Activated T-cell treated with anti-CD3 and anti-CD28 coated beads, Interleukin-2, amount 50 U/mL, for 4 hours (primary cell): Measurements from ENCODE around the gene TOP2A. TPM values are rescaled to one million over a fixed set of nuclear protein-coding genes. Genes with fewer than 3 reads are reported as not detected.
"Not testable (repeated sequence)": the region's sequence is repeated elsewhere in the genome, so short reads cannot be mapped to it uniquely, and the experiment has no call there.

Source experiments
- ATAC-seq, 2 donors: fragments of 200-7000 bp; cut with Tn5 transposase; one replicate each; pipeline ENCODE4 v1.10.0; 2021
- DNase-seq: peaks from one replicate; pipeline ENCODE4 v3.0.0-alpha.2; 2020
- H3K27me3 Mint-ChIP-seq: one replicate; pipeline ENCODE4 v1.8.0; 2021; ENCODE audit warnings: low read depth, mixed read lengths
- H3K36me3 Mint-ChIP-seq: one replicate; pipeline ENCODE4 v1.8.0; 2022; ENCODE audit warnings: mixed read lengths; ENCODE audit not compliant: insufficient read depth
- H3K4me1 Mint-ChIP-seq: one replicate; pipeline ENCODE4 v1.8.0; 2021; ENCODE audit warnings: low read depth, mixed read lengths
- H3K4me3 Mint-ChIP-seq: one replicate; pipeline ENCODE4 v1.8.0; 2021; ENCODE audit warnings: mild to moderate bottlenecking, moderate library complexity, mixed read lengths
- H3K9me3 Mint-ChIP-seq: one replicate; pipeline ENCODE4 v1.8.0; 2021; ENCODE audit warnings: mixed read lengths
- total RNA-seq, 3 donors: library from RNA; stranded (reverse); gene quantifications; one replicate each; pipeline ENCODE4 v1.2.1, GENCODE V29; 2021

The TOP2A gene
- total RNA-seq, 3 donors from 2014 or later, result 10.4 to 16.4 (median 12.0) TPM

DNA sequence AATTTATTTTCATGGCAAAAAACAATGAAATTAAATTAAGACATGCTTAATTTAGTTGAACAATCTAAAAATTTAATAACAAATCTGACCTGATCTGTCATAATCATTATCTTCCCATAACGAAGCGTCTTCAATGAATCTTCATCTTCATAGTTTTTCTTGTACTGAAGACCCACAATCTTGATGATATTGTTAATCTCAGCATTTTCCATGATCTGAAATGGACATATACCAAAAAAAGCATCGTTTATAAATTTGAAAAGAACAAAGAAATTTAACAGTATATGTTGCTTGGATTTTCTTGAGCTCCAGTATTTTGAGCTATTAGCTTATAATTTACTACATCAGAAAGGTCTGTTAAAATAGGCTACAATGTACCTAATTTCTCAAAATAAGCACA is 10.2 kb downstream of the TOP2A start:
- ATAC-seq, result no peak
- H3K4me1 Mint-ChIP-seq, result peaks cover 18% of the 10 kb centered on the region
- no peaks in the 10 kb centered on the region for H3K36me3 Mint-ChIP-seq
- DNase-seq, result no peak
- no peak overlapping the region for H3K4me3 Mint-ChIP-seq
- H3K27me3 Mint-ChIP-seq, result no peaks in the 10 kb centered on the region
- no peaks in the 10 kb centered on the region for H3K9me3 Mint-ChIP-seq

DNA sequence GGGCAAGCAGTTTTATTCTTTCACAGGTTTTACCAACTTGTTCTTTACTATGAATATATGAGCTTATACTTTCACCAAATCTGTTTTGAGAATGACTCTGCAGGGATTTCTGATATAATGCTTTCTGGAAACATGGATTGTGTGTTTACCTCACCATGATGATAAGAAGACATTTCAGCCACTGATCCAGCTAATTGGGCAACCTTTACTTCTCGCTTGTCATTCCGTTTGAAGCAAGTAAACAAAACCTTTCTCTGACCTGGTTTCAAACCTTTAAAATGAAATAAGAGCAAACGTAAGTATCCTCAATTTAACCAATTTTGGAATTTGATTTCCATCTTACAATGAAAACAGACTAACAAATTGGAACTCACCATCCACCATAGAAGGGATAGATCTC is 13.7 kb downstream of the TOP2A start:
- ATAC-seq, result no peak
- no peaks in the 10 kb centered on the region for H3K9me3 Mint-ChIP-seq
- H3K4me1 Mint-ChIP-seq, result peaks cover 24% of the 10 kb centered on the region
- H3K27me3 Mint-ChIP-seq, result no peaks in the 10 kb centered on the region
- no peak for DNase-seq
- H3K4me3 Mint-ChIP-seq, result no peak overlapping the region
- no peaks in the 10 kb centered on the region for H3K36me3 Mint-ChIP-seq

DNA sequence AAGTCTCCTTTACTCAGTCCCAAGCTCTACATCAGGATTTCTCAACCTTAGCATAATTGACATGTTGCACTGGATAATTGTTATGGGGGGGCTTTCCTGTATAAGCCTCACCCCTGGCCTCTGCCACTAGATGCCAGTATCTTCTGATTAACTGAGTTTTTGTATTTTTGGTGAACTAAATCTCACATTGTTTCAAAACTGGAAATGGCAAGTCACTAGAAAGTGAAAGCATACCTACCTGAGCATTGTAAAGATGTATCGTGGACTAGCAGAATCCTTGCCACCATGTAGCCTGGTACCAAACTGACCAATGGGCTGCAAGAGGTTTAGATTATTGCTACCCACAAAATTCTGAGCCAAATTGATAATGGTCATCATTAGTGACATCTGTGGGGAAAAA is 15.0 kb downstream of the TOP2A start:
- Mint-ChIP-seq H3K36me3 (no peaks in the 10 kb centered on the region), H3K4me3 (peak overlapping the region; percentile 37), H3K27me3 (no peaks in the 10 kb centered on the region), H3K4me1 (peaks cover 24% of the 10 kb centered on the region), H3K9me3 (no peaks in the 10 kb centered on the region)
- DNase-seq (no peak), ATAC-seq (peak; percentile 41 to 43)

DNA sequence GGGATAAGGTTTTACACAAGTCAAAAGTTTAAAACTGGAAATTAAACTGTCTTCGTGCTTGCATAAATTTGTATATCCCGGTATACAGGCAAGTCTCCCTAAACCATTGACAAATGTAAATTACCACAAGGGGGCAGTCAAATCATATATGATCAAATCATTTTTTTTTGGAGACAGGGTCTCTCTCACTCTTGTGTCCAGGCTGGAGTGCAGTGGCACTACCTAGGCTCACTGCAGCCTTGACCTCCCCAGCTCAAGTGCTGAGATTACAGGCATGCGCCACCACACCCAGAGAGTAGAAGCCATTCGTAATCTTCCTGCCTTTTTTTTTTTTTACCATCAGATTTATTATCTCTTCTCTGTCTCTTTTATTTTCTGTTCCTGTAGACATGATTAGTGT is 18.5 kb downstream of the TOP2A start:
- no peaks in the 10 kb centered on the region for H3K36me3 Mint-ChIP-seq
- DNase-seq (no peak), ATAC-seq (peak in 1 of 2 donors; percentile 54)
- peaks cover 23% of the 10 kb centered on the region for H3K4me1 Mint-ChIP-seq
- H3K27me3 Mint-ChIP-seq, result no peaks in the 10 kb centered on the region
- no peaks in the 10 kb centered on the region for H3K9me3 Mint-ChIP-seq
- H3K4me3 Mint-ChIP-seq, result no peak overlapping the region

DNA sequence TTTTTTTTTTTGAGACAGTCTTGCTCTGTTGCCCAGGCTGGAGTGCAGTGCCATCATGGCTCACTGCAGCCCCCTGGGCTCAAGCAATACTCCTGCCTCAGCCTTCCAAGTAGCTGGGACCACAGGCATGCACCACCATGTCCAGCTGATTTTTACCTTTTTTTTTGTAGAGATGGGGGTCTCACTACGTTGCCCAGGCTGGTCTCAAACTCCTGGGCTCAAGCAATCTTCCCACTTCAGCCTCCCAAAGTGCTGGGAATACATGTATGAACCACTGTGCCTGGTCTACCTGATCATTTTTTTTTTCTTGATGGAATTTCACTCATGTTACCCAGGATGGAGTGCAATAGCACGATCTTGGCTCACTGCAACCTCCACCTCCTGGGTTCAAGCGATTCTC is 31.1 kb downstream of the TOP2A start:
- not testable (repeated sequence) for DNase-seq

DNA sequence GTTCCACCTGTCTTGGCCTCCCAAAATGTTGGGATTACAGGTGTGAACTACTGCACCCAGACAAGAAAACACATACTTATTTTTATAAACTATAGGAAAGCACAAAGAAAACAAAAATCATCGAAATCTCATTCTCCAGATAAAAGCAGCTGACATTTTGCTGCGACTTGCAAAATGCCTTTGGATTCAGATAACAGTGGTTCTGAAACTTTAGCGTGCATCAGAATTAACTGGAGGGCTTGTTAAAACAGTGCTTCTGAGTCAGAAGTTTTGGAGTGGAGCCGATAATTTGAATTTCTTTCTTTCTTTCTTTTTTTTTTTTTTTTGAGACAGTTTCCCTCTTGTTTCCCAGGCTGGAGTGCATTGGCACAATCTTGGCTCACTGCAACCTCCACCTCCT is 35.4 kb downstream of the TOP2A start:
- Mint-ChIP-seq H3K4me1 (no peaks in the 10 kb centered on the region), H3K36me3 (no peaks in the 10 kb centered on the region), H3K27me3 (no peaks in the 10 kb centered on the region), H3K4me3 (no peak overlapping the region), H3K9me3 (no peaks in the 10 kb centered on the region)
- ATAC-seq (no peak), DNase-seq (no peak)

More for the DNA sequence above, 31.1 kb downstream of the TOP2A start:
- not testable (repeated sequence) for ATAC-seq, H3K36me3 Mint-ChIP-seq, H3K4me1 Mint-ChIP-seq, H3K27me3 Mint-ChIP-seq, H3K4me3 Mint-ChIP-seq, H3K9me3 Mint-ChIP-seq

DNA sequence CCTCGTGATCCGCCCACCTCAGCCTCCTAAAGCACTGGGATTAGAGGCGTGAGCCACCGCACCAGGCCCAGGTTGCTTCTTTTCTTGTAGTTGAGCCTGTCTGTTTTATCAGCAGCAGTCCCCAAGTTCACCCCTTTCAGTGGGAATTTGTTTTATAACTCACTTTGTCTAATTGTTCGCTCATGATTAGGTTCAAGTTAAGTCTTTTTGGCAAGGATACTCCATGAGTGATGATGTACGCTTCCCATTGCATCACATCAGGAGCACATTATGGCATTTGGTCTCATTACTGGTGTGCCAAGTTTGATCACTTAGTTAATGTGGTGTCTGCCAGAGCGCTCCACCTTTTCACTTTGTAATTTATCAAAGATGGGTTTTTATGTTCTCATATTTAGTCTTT is 38.7 kb downstream of the TOP2A start:
- peaks cover 5% of the 10 kb centered on the region for H3K4me1 Mint-ChIP-seq
- H3K4me3 Mint-ChIP-seq, result no peak overlapping the region
- no peaks in the 10 kb centered on the region for H3K27me3 Mint-ChIP-seq
- DNase-seq, result no peak
- H3K36me3 Mint-ChIP-seq, result no peaks in the 10 kb centered on the region
- no peak for ATAC-seq
- no peaks in the 10 kb centered on the region for H3K9me3 Mint-ChIP-seq

DNA sequence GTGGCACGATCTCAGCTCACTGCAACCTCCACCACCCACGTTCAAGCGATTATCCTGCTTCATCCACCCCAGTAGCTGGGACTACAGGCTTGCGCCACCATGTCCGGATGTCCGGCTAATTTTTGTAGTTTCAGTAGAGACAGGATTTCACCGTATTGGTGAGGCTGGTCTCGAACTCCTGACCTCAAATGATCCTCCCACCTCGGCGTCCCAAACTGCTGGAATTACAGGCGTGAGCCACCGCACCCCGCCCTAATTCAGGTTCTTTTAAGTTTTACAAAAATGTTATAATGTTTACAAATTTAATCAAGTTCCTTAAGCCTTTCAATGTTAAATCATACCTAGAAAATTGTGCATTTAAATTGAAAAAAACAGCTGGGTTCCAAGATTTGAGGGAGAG is 39.9 kb downstream of the TOP2A start:
- Mint-ChIP-seq H3K4me3 (no peak overlapping the region), H3K9me3 (no peaks in the 10 kb centered on the region), H3K4me1 (peaks cover 16% of the 10 kb centered on the region), H3K27me3 (no peaks in the 10 kb centered on the region), H3K36me3 (no peaks in the 10 kb centered on the region)
- ATAC-seq, result no peak
- no peak for DNase-seq

DNA sequence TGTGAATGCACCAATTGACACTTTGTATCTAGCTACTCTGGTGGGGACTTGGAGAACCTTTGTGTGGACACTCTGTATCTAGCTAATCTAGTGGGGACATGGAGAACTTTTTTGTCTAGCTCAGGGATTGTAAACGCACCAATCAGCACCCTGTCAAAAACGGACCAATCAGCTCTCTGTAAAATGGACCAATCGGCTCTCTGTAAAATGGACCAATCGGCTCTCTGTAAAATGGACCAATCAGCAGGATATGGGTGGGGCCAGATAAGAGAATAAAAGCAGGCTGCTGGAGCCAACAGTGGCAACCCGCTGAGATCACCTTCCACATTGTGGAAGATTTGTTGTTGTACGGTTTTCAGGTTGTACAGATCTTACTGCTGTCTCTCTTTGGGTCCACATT is 41.2 kb downstream of the TOP2A start:
- H3K9me3 Mint-ChIP-seq, H3K27me3 Mint-ChIP-seq, H3K4me3 Mint-ChIP-seq, DNase-seq, H3K36me3 Mint-ChIP-seq: not testable (repeated sequence)
- ATAC-seq, result peak in 1 of 2 donors; percentile 24
- peaks cover 23% of the 10 kb centered on the region for H3K4me1 Mint-ChIP-seq

DNA sequence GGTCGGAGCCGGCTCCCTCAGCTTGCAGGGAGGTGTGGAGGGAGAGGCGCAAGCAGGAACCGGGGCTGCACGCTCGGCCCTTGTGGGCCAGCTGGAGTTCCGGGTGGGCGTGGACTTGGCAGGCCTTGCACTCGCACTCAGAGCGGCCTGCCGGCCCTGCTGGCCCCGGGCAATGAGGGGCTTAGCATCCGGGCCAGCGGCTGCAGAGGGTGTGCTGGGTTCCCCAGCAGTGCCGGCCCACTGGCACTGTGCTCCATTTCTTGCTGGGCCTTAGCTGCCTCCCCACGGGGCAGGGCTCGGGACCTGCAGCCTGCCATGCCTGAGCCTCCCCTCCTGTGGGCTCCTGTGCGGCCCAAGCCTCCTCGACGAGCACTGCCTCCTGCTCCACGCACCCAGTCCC is 41.9 kb downstream of the TOP2A start:
- not testable (repeated sequence) for H3K9me3 Mint-ChIP-seq, ATAC-seq, DNase-seq, H3K36me3 Mint-ChIP-seq, H3K4me3 Mint-ChIP-seq, H3K27me3 Mint-ChIP-seq
- peaks cover 26% of the 10 kb centered on the region for H3K4me1 Mint-ChIP-seq

DNA sequence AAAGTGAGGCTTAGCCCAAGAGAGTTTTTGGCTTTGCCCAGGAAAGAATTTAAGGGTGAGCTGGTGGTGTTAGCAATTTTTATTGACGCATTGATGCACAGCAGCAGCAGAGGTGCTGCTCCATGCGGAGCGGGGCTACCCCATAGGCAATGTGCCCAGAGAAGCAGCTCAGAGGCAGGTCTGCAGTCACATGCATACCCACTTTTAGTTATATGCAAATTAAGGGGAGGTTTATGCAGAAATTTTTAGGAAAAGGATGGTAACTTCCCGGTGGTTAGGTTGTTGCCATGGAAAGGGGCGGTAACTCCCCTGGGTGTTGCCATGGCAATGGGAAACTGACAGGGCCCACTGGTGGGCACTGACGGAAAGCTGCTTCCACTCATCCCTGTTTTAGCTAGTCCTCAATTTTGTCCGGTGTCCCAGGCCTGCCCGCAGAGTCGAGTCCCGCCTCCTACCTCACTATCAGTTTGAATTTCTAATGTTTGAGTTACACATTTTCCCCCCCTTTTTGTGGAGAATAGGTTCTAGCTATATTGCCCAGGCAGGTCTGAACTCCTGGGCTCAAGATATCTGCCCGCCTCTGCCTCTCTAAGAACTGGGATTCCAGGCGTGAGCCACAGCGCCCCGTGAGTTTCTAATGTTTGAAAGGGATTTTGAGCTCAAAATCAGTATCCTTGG is 42.7 kb downstream of the TOP2A start:
- ATAC-seq (no peak), DNase-seq (no peak)
- Mint-ChIP-seq H3K36me3 (no peaks in the 10 kb centered on the region), H3K9me3 (no peaks in the 10 kb centered on the region), H3K27me3 (no peaks in the 10 kb centered on the region), H3K4me1 (peaks cover 26% of the 10 kb centered on the region), H3K4me3 (no peak overlapping the region)

DNA sequence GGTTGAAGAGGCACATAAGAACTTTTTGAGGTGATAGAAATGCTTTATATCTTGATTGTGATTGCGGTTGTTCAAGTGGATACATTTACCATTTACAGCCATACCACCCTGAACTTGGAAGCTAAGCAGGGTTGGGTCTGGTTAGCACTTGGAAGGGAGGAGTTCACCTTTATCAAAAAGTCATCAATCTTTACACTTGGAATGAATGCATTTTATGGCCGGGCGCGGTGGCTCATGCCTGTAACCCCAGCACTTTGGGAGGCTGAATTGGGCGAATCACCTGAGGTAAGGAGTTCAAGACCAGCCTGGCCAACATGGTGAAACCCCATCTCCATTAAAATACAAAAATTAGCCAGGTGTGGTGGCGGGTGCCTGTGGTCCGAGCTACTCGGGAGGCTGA is 43.7 kb downstream of the TOP2A start:
- Mint-ChIP-seq H3K9me3 (no peaks in the 10 kb centered on the region), H3K4me1 (peaks cover 26% of the 10 kb centered on the region), H3K36me3 (no peaks in the 10 kb centered on the region), H3K4me3 (no peak overlapping the region), H3K27me3 (no peaks in the 10 kb centered on the region)
- DNase-seq (no peak), ATAC-seq (no peak)

DNA sequence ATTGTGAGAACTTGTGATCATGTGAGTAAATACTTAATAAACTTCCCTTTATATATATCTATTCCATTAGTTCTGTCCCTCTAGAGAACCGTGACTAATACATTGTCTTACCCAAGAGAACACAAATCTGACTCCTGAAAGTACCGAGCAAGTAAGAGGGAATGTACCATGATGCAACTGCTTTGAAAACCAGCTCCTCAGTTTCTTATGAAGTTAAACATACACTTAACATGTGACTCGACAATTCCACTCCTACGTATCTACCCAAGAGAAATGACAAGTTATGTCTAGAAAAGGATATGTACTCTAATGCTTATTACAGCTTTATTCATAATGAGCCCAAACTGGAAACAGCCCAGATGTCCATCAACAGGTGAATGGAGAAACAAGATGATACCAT is 44.4 kb downstream of the TOP2A start:
- no peak overlapping the region for H3K4me3 Mint-ChIP-seq
- H3K36me3 Mint-ChIP-seq, result no peaks in the 10 kb centered on the region
- peak; percentile 68 to 81 for ATAC-seq
- H3K27me3 Mint-ChIP-seq, result no peaks in the 10 kb centered on the region
- no peaks in the 10 kb centered on the region for H3K9me3 Mint-ChIP-seq
- no peak for DNase-seq
- H3K4me1 Mint-ChIP-seq, result peaks cover 26% of the 10 kb centered on the region

DNA sequence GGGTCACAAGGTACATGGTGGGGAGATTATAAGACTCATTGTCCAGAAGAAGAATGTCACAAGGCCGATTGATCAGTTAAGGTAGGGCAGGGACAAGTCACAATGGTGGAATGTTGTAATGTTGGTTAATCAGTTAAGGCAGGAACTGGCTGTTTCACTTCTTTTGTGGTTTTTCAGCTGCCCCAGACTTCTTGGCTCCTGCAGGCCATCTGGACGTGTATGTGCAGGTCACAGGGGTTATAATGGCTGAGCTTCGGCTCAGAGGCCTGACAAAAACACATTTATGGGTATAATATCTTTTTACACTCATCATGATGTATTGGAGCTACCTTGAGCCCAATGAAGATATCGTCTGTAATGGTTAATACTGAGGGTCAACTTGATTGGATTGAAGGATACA is 45.1 kb downstream of the TOP2A start:
- peaks cover 26% of the 10 kb centered on the region for H3K4me1 Mint-ChIP-seq
- H3K4me3 Mint-ChIP-seq, H3K9me3 Mint-ChIP-seq, ATAC-seq, DNase-seq, H3K36me3 Mint-ChIP-seq, H3K27me3 Mint-ChIP-seq: not testable (repeated sequence)

DNA sequence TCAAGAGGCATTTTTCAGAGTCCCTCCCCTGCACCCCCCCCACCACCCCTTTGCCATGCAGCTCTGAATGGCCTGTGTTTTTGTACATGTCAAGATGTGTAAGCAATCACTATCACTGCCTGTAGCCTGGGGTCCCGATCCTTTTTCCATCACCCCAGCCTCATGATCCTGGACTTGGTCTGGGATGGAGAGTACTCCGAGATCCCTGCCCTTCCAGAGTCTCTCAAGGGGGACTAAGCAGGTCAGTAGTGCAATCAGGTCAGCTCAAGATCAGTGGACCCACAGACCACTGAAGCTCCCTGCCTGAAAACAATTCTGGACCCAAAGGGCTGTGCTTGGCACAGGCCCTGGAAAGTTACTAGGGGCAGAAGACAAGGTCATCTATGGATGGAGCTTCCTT is 45.7 kb downstream of the TOP2A start:
- H3K4me1 Mint-ChIP-seq, result peaks cover 24% of the 10 kb centered on the region
- no peak overlapping the region for H3K4me3 Mint-ChIP-seq
- no peaks in the 10 kb centered on the region for H3K27me3 Mint-ChIP-seq
- no peak for DNase-seq
- no peaks in the 10 kb centered on the region for H3K36me3 Mint-ChIP-seq
- no peak for ATAC-seq
- H3K9me3 Mint-ChIP-seq, result no peaks in the 10 kb centered on the region
